ENCODE results near the gene TLR5.

TLR5 gene

DNA sequence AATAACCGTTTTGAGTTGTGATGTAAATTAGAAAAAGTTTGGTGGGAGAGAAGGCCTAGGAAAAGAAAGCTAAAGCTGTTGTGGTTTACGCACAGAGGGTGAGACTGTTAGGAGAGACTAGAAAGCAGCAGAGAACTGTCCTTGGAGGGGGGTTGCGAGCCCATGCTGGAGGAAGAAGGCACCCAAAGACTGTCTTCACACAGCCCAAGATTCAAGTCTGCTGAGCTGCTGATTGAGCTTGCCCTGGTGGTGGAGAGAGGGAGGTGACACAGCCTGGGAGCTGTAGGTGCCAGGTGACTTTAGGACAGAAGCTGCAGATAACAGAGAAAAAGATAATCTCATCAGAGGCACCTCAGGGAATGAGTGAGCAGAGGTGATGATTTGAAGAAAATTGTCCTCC is 18.3 kb upstream of the TLR5 start:
- TF ChIP-seq, protein P1, sequence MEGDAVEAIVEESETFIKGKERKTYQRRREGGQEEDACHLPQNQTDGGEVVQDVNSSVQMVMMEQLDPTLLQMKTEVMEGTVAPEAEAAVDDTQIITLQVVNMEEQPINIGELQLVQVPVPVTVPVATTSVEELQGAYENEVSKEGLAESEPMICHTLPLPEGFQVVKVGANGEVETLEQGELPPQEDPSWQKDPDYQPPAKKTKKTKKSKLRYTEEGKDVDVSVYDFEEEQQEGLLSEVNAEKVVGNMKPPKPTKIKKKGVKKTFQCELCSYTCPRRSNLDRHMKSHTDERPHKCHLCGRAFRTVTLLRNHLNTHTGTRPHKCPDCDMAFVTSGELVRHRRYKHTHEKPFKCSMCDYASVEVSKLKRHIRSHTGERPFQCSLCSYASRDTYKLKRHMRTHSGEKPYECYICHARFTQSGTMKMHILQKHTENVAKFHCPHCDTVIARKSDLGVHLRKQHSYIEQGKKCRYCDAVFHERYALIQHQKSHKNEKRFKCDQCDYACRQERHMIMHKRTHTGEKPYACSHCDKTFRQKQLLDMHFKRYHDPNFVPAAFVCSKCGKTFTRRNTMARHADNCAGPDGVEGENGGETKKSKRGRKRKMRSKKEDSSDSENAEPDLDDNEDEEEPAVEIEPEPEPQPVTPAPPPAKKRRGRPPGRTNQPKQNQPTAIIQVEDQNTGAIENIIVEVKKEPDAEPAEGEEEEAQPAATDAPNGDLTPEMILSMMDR (IDR thresholded peaks at IDR 0.05; ENCODE audit: insufficient read depth, low read depth, low read length, missing control alignments), result no peak
- DNase-seq (ENCODE audit: low read depth), result no peak
- H3K4me3 ChIP-seq (ENCODE audit: low read depth, low read length), result no peak overlapping the region

DNA sequence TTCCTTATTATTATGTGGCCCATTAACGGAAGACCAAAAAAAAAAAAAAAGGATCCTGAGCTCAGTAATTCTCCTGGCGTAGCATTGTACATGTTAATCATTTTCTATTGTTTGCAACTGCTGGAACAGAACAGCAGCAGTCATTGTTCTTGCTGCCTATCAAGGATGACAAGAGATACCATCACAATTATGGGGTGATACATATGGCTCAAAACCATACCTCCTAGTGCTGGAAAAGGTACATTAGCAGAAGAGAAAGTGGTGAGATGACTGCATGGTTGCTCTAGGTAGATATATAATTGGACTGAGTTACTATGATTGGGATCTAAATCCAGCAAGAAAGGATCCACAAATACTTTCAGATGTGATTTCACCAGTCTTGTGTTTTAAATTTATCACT is 13.3 kb upstream of the TLR5 start:
- no peak overlapping the region for H3K4me3 ChIP-seq (ENCODE audit: low read depth, low read length)
- no peak for DNase-seq (ENCODE audit: low read depth)
- TF ChIP-seq, protein P1 (IDR thresholded peaks at IDR 0.05; ENCODE audit: insufficient read depth, low read depth, low read length, missing control alignments), result no peak

DNA sequence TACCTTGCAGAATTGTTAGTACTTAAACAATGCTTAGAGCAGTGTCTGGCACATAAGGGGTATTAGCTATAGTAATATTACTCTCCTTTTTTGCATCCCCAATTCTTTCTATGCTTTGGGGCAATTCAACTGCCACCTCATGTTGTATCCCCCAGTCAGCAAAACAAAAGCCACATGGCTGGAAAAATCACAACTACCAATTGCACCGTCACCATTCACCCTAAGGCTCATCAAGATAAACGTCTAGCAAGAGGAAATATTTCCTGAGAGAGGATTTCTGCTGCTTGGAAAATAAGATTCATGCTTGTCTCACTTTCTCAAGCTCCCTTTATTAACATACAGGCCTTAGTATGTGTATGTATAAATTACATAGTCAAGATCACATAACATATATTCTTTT is 12.1 kb upstream of the TLR5 start:
- TF ChIP-seq, protein P1 (IDR thresholded peaks at IDR 0.05; ENCODE audit: insufficient read depth, low read depth, low read length, missing control alignments), result no peak
- no peak for DNase-seq (ENCODE audit: low read depth)
- no peak overlapping the region for H3K4me3 ChIP-seq (ENCODE audit: low read depth, low read length)

DNA sequence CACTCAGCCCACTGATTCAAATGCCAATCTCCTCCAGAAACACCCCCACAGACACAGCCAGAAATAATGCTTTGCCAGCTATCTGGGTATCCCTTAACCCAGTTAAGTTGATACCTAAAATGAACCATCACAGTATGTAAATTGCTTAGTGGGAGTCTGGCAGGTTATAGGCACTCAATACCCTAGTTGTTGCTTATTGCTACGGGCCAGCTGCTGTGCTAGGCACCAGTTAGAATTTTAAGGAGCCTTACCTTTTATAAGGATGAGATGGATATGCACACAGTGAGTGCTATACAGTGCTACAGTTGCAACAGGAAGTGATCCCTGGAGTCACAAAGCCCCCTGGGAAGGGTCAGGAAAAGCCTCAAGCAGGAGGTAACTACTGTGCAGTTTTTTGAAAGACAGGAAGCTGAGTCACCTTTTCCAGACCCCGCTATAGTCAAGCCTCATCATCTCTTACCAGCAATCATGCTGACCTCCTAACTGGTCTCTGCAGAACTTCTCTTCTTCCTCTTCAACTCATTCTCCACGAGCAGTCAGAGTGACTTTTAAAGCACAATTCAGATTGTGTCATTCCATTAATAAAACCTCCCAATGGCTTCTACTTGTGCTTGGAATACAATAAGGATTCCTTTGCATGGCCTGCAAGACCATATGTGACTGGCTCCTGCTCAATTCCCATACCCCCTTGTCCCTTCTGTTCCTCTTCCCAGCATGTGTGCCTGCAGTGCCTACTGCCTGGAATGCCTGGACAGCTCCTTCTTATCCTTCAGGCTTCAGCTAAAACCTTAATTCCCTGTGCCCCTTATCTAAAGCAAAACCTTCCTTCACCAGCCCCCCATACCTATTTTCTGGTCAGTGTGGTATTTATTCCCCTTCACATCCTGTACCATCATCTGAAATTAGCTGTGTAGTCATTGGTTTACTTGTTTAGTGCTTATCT is 10.4 kb upstream of the TLR5 start:
- TF ChIP-seq, protein P1 (IDR thresholded peaks at IDR 0.05; ENCODE audit: insufficient read depth, low read depth, low read length, missing control alignments), result no peak
- DNase-seq (ENCODE audit: low read depth), result no peak
- no peak overlapping the region for H3K4me3 ChIP-seq (ENCODE audit: low read depth, low read length)

DNA sequence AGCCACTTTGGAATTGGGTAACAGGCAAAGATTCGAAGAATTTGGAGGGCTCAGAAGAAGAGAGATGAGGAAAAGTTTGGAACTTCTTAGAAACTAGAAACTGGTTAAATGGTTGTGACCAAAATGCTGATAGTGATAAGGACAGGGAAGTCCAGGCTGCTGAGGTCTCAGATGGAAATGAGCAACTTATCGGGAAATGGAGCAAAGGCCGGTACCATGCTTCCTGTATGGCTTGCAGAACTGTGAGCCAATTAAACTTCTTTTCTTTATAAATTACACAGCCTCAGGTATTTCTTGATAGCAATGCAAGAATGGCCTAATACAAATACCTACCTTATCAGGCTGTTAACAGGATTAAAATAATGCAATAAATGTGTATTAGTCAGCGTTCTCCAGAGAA is 9.4 kb upstream of the TLR5 start:
- TF ChIP-seq, protein P1 (IDR thresholded peaks at IDR 0.05; ENCODE audit: insufficient read depth, low read depth, low read length, missing control alignments), result no peak
- no peak for DNase-seq (ENCODE audit: low read depth)
- H3K4me3 ChIP-seq (ENCODE audit: low read depth, low read length), result no peak overlapping the region

DNA sequence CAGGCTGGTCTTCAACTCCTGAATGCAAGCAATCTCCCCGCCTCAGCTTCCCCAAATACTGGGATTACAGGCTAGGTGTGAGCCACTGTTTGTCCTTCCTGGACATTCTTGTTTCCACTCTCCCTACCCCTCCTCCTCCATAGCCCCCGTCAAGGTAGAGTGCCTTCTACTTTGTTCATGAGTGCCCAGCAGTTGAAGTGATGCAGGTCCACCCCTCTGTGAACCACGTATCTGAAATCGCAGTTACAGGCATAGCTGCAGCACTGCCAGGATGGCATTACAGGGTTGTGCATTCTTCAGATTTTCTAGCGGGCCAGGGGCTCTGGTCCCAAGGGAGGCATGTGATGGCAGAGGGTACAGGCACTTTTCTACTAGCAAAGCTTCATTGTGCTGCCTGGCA is 7.4 kb upstream of the TLR5 start:
- no peak for DNase-seq (ENCODE audit: low read depth)
- TF ChIP-seq, protein P1 (IDR thresholded peaks at IDR 0.05; ENCODE audit: insufficient read depth, low read depth, low read length, missing control alignments), result no peak
- H3K4me3 ChIP-seq (ENCODE audit: low read depth, low read length), result no peak overlapping the region
